HG03159 (cell line): ENCODE measurements around the gene MESP1.
"Not testable (repeated sequence)": the region's sequence is repeated elsewhere in the genome, so short reads cannot be mapped to it uniquely, and the experiment has no call there.

ENCODE experiments used
- ATAC-seq: cut with Tn5 transposase; IDR thresholded peaks from one replicate; pipeline ENCODE4 v1.9.1; 2021; ENCODE audit warnings: mild to moderate bottlenecking, moderate library complexity; ENCODE audit not compliant: unreplicated experiment

Gene MESP1

GRCh38 chr15:89750560-89751542, at the start of gene MESP1:
Gene MESP1 (minus strand): TSS chr15:89751249. CDS start chr15:89751231, 18 bp downstream.
- ATAC-seq = peak; percentile 94

- no peak for ATAC-seq
These were observed 49.0 kb upstream of the MESP1 start for GRCh38 chr15:89799918-89800498.

GRCh38 chr15:89799011-89799911, 48.2 kb upstream of the MESP1 start:
- ATAC-seq = no peak

- no peak for ATAC-seq
These were observed 46.7 kb upstream of the MESP1 start for GRCh38 chr15:89797678-89798201.

GRCh38 chr15:89795996-89796395, 44.9 kb upstream of the MESP1 start:
- ATAC-seq = no peak

- no peak for ATAC-seq
These were observed 43.7 kb upstream of the MESP1 start for GRCh38 chr15:89794627-89795241.

- ATAC-seq = no peak
These were observed 41.2 kb upstream of the MESP1 start for GRCh38 chr15:89792106-89792805.

- no peak for ATAC-seq
These were observed 39.6 kb upstream of the MESP1 start for GRCh38 chr15:89790661-89791060.

GRCh38 chr15:89790206-89790605, 39.2 kb upstream of the MESP1 start:
- no peak for ATAC-seq

GRCh38 chr15:89788585-89788984, 37.5 kb upstream of the MESP1 start:
- not testable (repeated sequence) for ATAC-seq

- ATAC-seq = no peak
These were observed 36.9 kb upstream of the MESP1 start for GRCh38 chr15:89787944-89788343.

GRCh38 chr15:89785774-89786140, 34.7 kb upstream of the MESP1 start:
- no peak for ATAC-seq

- no peak for ATAC-seq
These were observed 34.2 kb upstream of the MESP1 start for GRCh38 chr15:89785064-89785773.

GRCh38 chr15:89784686-89784960, 33.6 kb upstream of the MESP1 start:
- ATAC-seq = no peak

GRCh38 chr15:89783861-89784685, 33.0 kb upstream of the MESP1 start:
- no peak for ATAC-seq

GRCh38 chr15:89783111-89783860, 32.2 kb upstream of the MESP1 start:
- no peak for ATAC-seq

GRCh38 chr15:89782619-89782950, 31.5 kb upstream of the MESP1 start:
- ATAC-seq = not testable (repeated sequence)
